Lung (tissue), 12 donors: ENCODE results near the gene TFR2. TPM values are rescaled to one million over a fixed set of nuclear protein-coding genes. Genes with fewer than 3 reads are reported as not detected.

Source experiments
- ATAC-seq: fragments of 200-7000 bp; cut with Tn5 transposase; one replicate; pipeline ENCODE4 v1.9.1; 2020; ENCODE audit warnings: moderate number of reproducible peaks; ENCODE audit not compliant: insufficient read depth, low FRiP score
- DNase-seq, 3 donors: peaks; one replicate each; pipeline ENCODE4 v3.0.0-alpha.2; 2013 to 2017
- H3K27ac ChIP-seq, 2 donors: one replicate each; pipeline ENCODE4 v1.5.1; 2013; ENCODE audit warnings: mild to moderate bottlenecking in 2 of 2, moderate library complexity in 2 of 2, control low read depth in 1 of 2, inconsistent platforms in 1 of 2, low read depth in 1 of 2, low read length in 1 of 2
- H3K27me3 ChIP-seq, 3 donors: one replicate each; pipeline ENCODE4 v1.5.1; 2013; ENCODE audit warnings: low read length in 2 of 3; ENCODE audit not compliant: control insufficient read depth in 3 of 3, insufficient read depth in 3 of 3
- H3K36me3 ChIP-seq, 4 donors: one replicate each; pipeline ENCODE4 v1.5.1; 2013; ENCODE audit warnings: low read length in 4 of 4, mild to moderate bottlenecking in 1 of 4, moderate library complexity in 1 of 4; ENCODE audit not compliant: control insufficient read depth in 4 of 4, insufficient read depth in 4 of 4
- H3K4me1 ChIP-seq, 5 donors: one replicate each; pipeline ENCODE4 v1.5.1; 2013; ENCODE audit warnings: low read length in 5 of 5, mild to moderate bottlenecking in 2 of 5, moderate library complexity in 1 of 5; ENCODE audit not compliant: control insufficient read depth in 5 of 5, insufficient read depth in 5 of 5
- H3K4me3 ChIP-seq: one replicate; pipeline ENCODE4 v1.5.1; 2013; ENCODE audit warnings: mild to moderate bottlenecking, control low read depth, moderate library complexity
- H3K9ac ChIP-seq, 2 donors: one replicate each; pipeline ENCODE4 v1.5.1; 2013; ENCODE audit warnings: low read length in 2 of 2, control low read depth in 1 of 2; ENCODE audit not compliant: insufficient read depth in 1 of 2
- H3K9me3 ChIP-seq, 4 donors: one replicate each; pipeline ENCODE4 v1.5.1; 2013; ENCODE audit warnings: low read length in 3 of 4, mild to moderate bottlenecking in 1 of 4, moderate library complexity in 1 of 4; ENCODE audit not compliant: control insufficient read depth in 4 of 4, insufficient read depth in 3 of 4
- CTCF ChIP-seq: IDR thresholded peaks from 2 replicates; pipeline ENCODE4 v1.5.1; 2012; ENCODE audit warnings: mild to moderate bottlenecking; ENCODE audit errors: control extremely low read depth, extremely low read depth
- WGBS, 2 donors: extraction: QIAGEN DNeasy Blood & Tissue Kit; methylation state at CpG; one replicate each; pipeline ENCODE4 v1.1.7; 2013; 5-methylcytosine and 5-hydroxymethylcytosine counted together
- polyA plus RNA-seq, 2 donors: library from polyadenylated mRNA; stranded (reverse); fragments of 200-250 nt; gene quantifications; one replicate each; pipeline ENCODE4 v1.2.1, GENCODE V29; 2013
- total RNA-seq, 2 donors: library from RNA; depleted of rRNA in 1 of 2; stranded (reverse); fragments of >200 nt in 1 of 2; gene quantifications; one replicate each; pipeline ENCODE4 v1.2.1, GENCODE V29; 2014 to 2021
- donor health status: control.
- donor health status: control.
- donor health status: Bipolar disorder and iron deficiency.
- donor health status: healthy.
- donor health status: DM: yes; HTN: yes; CAD: no.

Gene TFR2
- total and polyA plus RNA-seq, 4 donors = 0.33 to 2.1 (median 1.3) TPM

- Histone ChIP-seq H3K4me3 (no peak overlapping the region), H3K36me3 (no peaks in the 10 kb centered on the region), H3K27me3 (peaks cover 0 to 6% (median 0%) of the 10 kb centered on the region in 3 donors), H3K9ac (no peak overlapping the region), H3K4me1 (peaks cover 0 to 6% (median 0%) of the 10 kb centered on the region in 5 donors), H3K9me3 (no peaks in the 10 kb centered on the region), H3K27ac (no peak overlapping the region)
- DNase-seq (no peak), ATAC-seq (no peak)
- WGBS, 2 donors = 84 to 91% methylated on average over 17 of the region's 17 CpGs
- no peak for TF ChIP-seq CTCF
Measured at GRCh38 chr7:100639995-100640516, 1.3 kb downstream of the TFR2 start.

- no peak overlapping the region for H3K4me3 ChIP-seq
- ATAC-seq = peak; percentile 63
- DNase-seq = peak; percentile 54 to 63 (median 59)
- peaks cover 0 to 6% (median 0%) of the 10 kb centered on the region in 5 donors for H3K4me1 ChIP-seq
- H3K27me3 ChIP-seq = peaks cover 0 to 14% (median 10%) of the 10 kb centered on the region in 3 donors
- WGBS, 2 donors = 1 to 3% methylated on average over 60 to 72 of the region's 72 CpGs
- no peak overlapping the region for H3K27ac ChIP-seq
- TF ChIP-seq CTCF = no peak
- no peaks in the 10 kb centered on the region for H3K36me3 ChIP-seq
- no peak overlapping the region for H3K9ac ChIP-seq
- H3K9me3 ChIP-seq = no peaks in the 10 kb centered on the region
Measured at GRCh38 chr7:100632951-100633717, 8.2 kb downstream of the TFR2 start.

- Histone ChIP-seq H3K4me3 (no peak overlapping the region), H3K9me3 (no peaks in the 10 kb centered on the region), H3K36me3 (no peaks in the 10 kb centered on the region), H3K27me3 (peaks cover 0 to 14% (median 10%) of the 10 kb centered on the region in 3 donors), H3K27ac (no peak overlapping the region), H3K4me1 (peaks cover 0 to 6% (median 0%) of the 10 kb centered on the region in 5 donors), H3K9ac (no peak overlapping the region)
- DNase-seq = no peak
- ATAC-seq = no peak
- TF ChIP-seq CTCF = no peak
- 91 to 97% methylated on average over 4 of the region's 4 CpGs for WGBS, 2 donors
Measured at GRCh38 chr7:100630066-100630465, 11.3 kb downstream of the TFR2 start.
